Body of pancreas (tissue), 4 donors: Measurements from ENCODE around the gene UCK1. TPM values are rescaled to one million over a fixed set of nuclear protein-coding genes. Genes with fewer than 3 reads are reported as not detected.

Experiments
- ATAC-seq: fragments of 150-250 bp; one replicate; pipeline ENCODE4 v1.9.1; 2016
- DNase-seq, 4 donors: peaks; one replicate each; pipeline ENCODE4 v3.0.0-alpha.2; 2019
- H3K27ac ChIP-seq, 4 donors: fragments of 200-600 bp; sonication (generic); 1 replicate in 3 of 4; 2 replicates in 1 of 4; pipeline versions ENCODE4 v1.5.1 to v1.6.1; 2016 to 2019; ENCODE audit warnings: mild to moderate bottlenecking in 1 of 4, mixed read lengths in 1 of 4, moderate library complexity in 1 of 4
- H3K27me3 ChIP-seq, 2 donors: fragments of 200-600 bp; sonication (generic); one replicate each; pipeline ENCODE4 v1.6.0; 2016; ENCODE audit warnings: mild to moderate bottlenecking in 1 of 2
- H3K36me3 ChIP-seq, 2 donors: fragments of 200-600 bp; sonication (generic); replicated peaks in 1 of 2; 2 replicates each; pipeline ENCODE4 v1.5.1; 2016; ENCODE audit warnings: low read depth in 2 of 2; ENCODE audit not compliant: insufficient read depth in 1 of 2
- H3K4me1 ChIP-seq: fragments of 200-600 bp; sonication (generic); one replicate; pipeline ENCODE4 v1.6.0; 2016
- H3K4me3 ChIP-seq, 2 donors: fragments of 200-600 bp; sonication (generic); 1 replicate in 1 of 2; 2 replicates in 1 of 2; pipeline ENCODE4 v1.5.1; 2016 to 2019
- H3K9me3 ChIP-seq, 3 donors: fragments of 200-600 bp; sonication (generic); 1 replicate in 2 of 3; 2 replicates in 1 of 3; pipeline ENCODE4 v1.5.1; 2016
- POLR2A ChIP-seq, 3 donors: fragments of 450-650 bp; IDR thresholded peaks; one replicate each; pipeline ENCODE4 v1.6.1; 2016; ENCODE audit warnings: antibody characterized with exemption in 3 of 3, mild to moderate bottlenecking in 2 of 3
- WGBS, 2 donors: methylation state at CpG; one replicate each; pipeline ENCODE4 v1.1.5; 2017; 5-methylcytosine and 5-hydroxymethylcytosine counted together
- intact Hi-C: fragments of 100-400 bp; cut with DNase I; formaldehyde crosslinking; loops from one replicate; pipeline ENCODE4 v1.15.1; 2023
- total RNA-seq, 2 donors: library from RNA; depleted of rRNA; stranded (reverse); fragments of >200 nt; gene quantifications; one replicate each; pipeline ENCODE4 v1.1.0, GENCODE V29; 2016
- TF ChIP-seq, protein P1 (sequence below), 7 experiments: fragments of 450-650 bp in 4 of 7; fragments of 200-600 bp in 3 of 7; sonication (generic) in 3 of 7; IDR thresholded peaks; one replicate each; pipeline ENCODE4 v1.5.1; 2016 to 2019; ENCODE audit warnings: antibody characterized with exemption in 7 of 7

Gene UCK1
- total RNA-seq, 2 donors from 2014 or later: 16.5 to 37.1 TPM

DNA sequence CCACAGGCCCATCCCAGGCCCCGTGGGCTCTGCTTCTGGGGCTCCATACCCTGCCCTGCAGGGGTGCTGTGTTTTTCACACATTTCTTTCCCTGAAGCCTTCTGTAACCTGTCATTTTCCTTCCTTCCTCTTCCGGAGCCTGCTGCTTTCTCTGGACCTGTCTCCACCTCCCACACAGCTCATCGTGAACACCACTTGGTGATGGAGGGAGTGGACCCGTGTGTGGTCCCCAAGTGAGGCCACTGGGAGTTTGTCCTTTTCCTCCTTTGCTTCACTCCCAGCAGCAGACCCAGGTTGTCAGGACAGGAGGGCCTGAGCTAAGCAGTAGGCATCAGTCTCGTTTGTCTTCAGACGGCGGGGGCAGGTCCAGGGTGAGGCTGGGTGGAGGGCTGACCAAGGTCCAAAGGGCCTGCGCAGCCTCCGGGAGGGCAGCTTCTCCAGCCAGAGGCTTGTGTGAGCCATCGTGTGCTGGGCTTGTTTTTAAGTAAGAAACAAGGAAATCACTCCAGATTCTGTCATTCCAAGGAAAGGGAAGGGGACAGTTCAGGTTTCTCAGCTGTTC, 34.1 kb downstream of the UCK1 start:
- peaks cover 10% of the 10 kb centered on the region for H3K4me1 ChIP-seq
- intact Hi-C loops: no loop called here
- no peak overlapping the region for H3K27ac ChIP-seq
- no peak overlapping the region for H3K4me3 ChIP-seq
- WGBS, 2 donors: 80 to 90% methylated on average over 5 to 8 of the region's 10 CpGs
- DNase-seq (no peak), ATAC-seq (no peak)
- no peaks in the 10 kb centered on the region for H3K27me3 ChIP-seq
- TF ChIP-seq, protein P1, sequence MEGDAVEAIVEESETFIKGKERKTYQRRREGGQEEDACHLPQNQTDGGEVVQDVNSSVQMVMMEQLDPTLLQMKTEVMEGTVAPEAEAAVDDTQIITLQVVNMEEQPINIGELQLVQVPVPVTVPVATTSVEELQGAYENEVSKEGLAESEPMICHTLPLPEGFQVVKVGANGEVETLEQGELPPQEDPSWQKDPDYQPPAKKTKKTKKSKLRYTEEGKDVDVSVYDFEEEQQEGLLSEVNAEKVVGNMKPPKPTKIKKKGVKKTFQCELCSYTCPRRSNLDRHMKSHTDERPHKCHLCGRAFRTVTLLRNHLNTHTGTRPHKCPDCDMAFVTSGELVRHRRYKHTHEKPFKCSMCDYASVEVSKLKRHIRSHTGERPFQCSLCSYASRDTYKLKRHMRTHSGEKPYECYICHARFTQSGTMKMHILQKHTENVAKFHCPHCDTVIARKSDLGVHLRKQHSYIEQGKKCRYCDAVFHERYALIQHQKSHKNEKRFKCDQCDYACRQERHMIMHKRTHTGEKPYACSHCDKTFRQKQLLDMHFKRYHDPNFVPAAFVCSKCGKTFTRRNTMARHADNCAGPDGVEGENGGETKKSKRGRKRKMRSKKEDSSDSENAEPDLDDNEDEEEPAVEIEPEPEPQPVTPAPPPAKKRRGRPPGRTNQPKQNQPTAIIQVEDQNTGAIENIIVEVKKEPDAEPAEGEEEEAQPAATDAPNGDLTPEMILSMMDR (IDR thresholded peaks at IDR 0.05): no peak
- no peak for TF ChIP-seq POLR2A (IDR thresholded peaks at IDR 0.05)
- no peaks in the 10 kb centered on the region for H3K9me3 ChIP-seq
- peaks cover 19 to 52% of the 10 kb centered on the region in 2 donors for H3K36me3 ChIP-seq

DNA sequence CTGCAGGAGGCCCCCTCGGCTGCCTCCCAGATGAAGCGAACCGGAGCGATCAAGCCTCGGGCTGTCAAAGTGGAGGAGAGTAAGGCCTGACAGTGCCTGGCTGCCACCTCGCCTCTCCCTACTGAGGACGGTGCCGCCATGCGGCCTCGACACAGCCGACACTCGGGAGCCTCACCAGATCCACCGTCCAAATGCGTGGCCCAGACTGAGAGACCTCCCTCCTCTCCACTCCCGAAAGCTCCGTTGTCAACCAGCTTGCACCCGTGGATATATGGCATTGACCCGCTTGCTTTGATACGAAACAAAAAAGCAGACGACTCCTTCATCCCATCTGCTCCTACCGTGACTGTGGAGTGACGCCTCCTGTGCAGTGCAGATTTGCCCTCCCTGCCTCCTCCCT, 35.3 kb downstream of the UCK1 start:
- no peak for ATAC-seq
- intact Hi-C loops: no loop called here
- H3K4me1 ChIP-seq: peaks cover 1% of the 10 kb centered on the region
- H3K9me3 ChIP-seq: no peaks in the 10 kb centered on the region
- H3K27ac ChIP-seq: no peak overlapping the region
- WGBS, 2 donors: 84 to 90% methylated on average over 22 of the region's 22 CpGs
- no peak for DNase-seq
- TF ChIP-seq POLR2A (IDR thresholded peaks at IDR 0.05): no peak
- TF ChIP-seq, protein P1 (IDR thresholded peaks at IDR 0.05): no peak
- H3K4me3 ChIP-seq: no peak overlapping the region
- peaks cover 21 to 62% of the 10 kb centered on the region in 2 donors for H3K36me3 ChIP-seq
- H3K27me3 ChIP-seq: no peaks in the 10 kb centered on the region

DNA sequence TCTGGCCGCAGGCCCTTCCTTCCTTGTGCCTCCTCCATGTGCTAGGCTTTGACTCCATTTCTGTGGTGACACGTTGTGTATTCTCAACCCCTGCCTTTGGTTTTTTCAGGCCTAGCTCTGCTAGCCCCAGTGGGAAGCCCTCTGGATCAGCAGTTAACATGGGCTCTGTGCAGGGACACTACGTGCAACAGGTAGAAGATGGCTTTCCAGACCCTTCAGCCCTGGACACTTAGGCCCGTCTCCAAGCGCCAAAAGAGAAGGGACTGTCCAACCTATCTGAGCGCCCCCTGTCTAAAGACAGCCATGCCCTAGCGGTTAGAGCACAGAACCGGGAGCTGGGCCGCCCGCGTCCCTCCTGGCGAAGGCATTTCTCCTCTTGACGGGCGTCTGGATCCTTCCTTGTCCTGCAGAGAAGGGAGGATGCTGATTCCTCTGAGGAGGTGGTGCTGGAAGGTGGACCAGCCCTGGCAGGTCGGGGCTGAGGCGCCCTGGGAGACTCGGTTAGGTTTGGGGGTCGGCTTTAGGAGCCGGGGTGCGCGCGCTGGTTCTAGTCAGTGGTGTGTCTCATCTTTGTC, 36.7 kb downstream of the UCK1 start:
- 89 to 97% methylated on average over 14 to 22 of the region's 22 CpGs for WGBS, 2 donors
- no peaks in the 10 kb centered on the region for H3K4me1 ChIP-seq
- H3K27me3 ChIP-seq: no peaks in the 10 kb centered on the region
- H3K36me3 ChIP-seq: peaks cover 21 to 73% of the 10 kb centered on the region in 2 donors
- TF ChIP-seq, protein P1 (IDR thresholded peaks at IDR 0.05): no peak
- no peak for TF ChIP-seq POLR2A (IDR thresholded peaks at IDR 0.05)
- no peak overlapping the region for H3K4me3 ChIP-seq
- H3K27ac ChIP-seq: no peak overlapping the region
- intact Hi-C loops: no loop called here
- ATAC-seq: no peak
- no peak for DNase-seq
- H3K9me3 ChIP-seq: no peaks in the 10 kb centered on the region

DNA sequence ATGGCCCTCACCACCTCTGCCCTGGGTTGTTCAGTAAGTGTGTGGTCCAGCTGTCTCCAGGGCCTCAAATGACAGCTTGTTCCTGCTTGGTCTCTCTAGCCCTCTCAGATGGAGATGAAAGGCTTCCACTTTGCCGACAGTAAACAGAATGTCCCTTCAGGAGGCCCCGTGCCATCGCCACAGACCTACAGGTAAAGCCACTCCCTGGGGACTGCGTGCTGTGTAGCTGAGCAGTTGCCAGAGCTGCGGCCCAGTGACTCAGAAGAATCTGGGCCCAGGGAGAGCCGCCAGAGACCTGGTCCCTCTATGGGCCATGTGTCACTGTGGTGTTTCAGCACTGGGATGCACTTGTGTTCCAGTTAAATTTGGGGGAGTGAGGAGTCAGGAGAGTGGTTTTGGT, 39.0 kb downstream of the UCK1 start:
- ATAC-seq (no peak), DNase-seq (peak in 3 of 4 donors; percentile 29 to 43 (median 41))
- peaks cover 22 to 85% of the 10 kb centered on the region in 2 donors for H3K36me3 ChIP-seq
- no peak overlapping the region for H3K27ac ChIP-seq
- no peak overlapping the region for H3K4me3 ChIP-seq
- H3K27me3 ChIP-seq: no peaks in the 10 kb centered on the region
- H3K9me3 ChIP-seq: no peaks in the 10 kb centered on the region
- TF ChIP-seq, protein P1 (IDR thresholded peaks at IDR 0.05): no peak
- no peak for TF ChIP-seq POLR2A (IDR thresholded peaks at IDR 0.05)
- intact Hi-C loops: no loop called here
- 85 to 97% methylated on average over 6 of the region's 6 CpGs for WGBS, 2 donors
- no peaks in the 10 kb centered on the region for H3K4me1 ChIP-seq
